Measurements from ENCODE around the gene SCN1B. TPM values are rescaled to one million over a fixed set of nuclear protein-coding genes. Genes with fewer than 3 reads are reported as not detected.
A peak's percentile ranks its signal among the peaks of the same experiment; 100 is the strongest.

SCN1B gene
- total and polyA plus RNA-seq, 2 of the 13 experiments (the other 11 are each of a cell fraction or from before 2014, with no cell fraction given), result 2.7 to 20.1 TPM

GRCh38 chr19:35006342-35006998 lies 23.8 kb upstream of the SCN1B start (continued):
- TF ChIP-seq ZBTB40 (IDR thresholded peaks at IDR 0.05) (no peak), ZBTB40 (CRISPR knock-in tag; IDR thresholded peaks at IDR 0.05) (no peak), ZNF205 (CRISPR knock-in tag; IDR thresholded peaks at IDR 0.05) (peak; percentile 39), JUN (CRISPR knock-in tag; IDR thresholded peaks at IDR 0.05) (0 out of 2 replicates have a peak, but pooled peaks have one; percentile 72), SUZ12 (IDR thresholded peaks at IDR 0.05; ENCODE audit: low read depth, low read length) (no peak), MED13 (CRISPR knock-in tag; IDR thresholded peaks at IDR 0.05) (peak; percentile 42; the same call in 1 of the 2 replicates), HOXD1 (CRISPR knock-in tag; IDR thresholded peaks at IDR 0.05) (peak; percentile 86), CBX1 (IDR thresholded peaks at IDR 0.05; ENCODE audit: low read depth) (no peak), ZNF562 (CRISPR knock-in tag; IDR thresholded peaks at IDR 0.05; ENCODE audit: borderline replicate concordance) (no peak), PPARG (CRISPR knock-in tag; conservative IDR thresholded peaks at IDR 0.05) (peak; percentile 75), XBP1 (CRISPR knock-in tag; IDR thresholded peaks at IDR 0.05) (no peak), ZNF746 (CRISPR knock-in tag; IDR thresholded peaks at IDR 0.05) (peak; percentile 66; the same call in 1 of the 2 replicates), ZNF781 (CRISPR knock-in tag; IDR thresholded peaks at IDR 0.05; ENCODE audit: borderline replicate concordance, not compliant biosample characterization) (no peak), CHD2 (IDR thresholded peaks at IDR 0.05; ENCODE audit: low read depth, low read length) (no peak), KLF9 (CRISPR knock-in tag; IDR thresholded peaks at IDR 0.05; ENCODE audit: low read depth) (no peak), SIX4 (CRISPR knock-in tag; IDR thresholded peaks at IDR 0.05) (peak; percentile 74; the same call in 1 of the 2 replicates)
- TF ChIP-seq, protein P1, sequence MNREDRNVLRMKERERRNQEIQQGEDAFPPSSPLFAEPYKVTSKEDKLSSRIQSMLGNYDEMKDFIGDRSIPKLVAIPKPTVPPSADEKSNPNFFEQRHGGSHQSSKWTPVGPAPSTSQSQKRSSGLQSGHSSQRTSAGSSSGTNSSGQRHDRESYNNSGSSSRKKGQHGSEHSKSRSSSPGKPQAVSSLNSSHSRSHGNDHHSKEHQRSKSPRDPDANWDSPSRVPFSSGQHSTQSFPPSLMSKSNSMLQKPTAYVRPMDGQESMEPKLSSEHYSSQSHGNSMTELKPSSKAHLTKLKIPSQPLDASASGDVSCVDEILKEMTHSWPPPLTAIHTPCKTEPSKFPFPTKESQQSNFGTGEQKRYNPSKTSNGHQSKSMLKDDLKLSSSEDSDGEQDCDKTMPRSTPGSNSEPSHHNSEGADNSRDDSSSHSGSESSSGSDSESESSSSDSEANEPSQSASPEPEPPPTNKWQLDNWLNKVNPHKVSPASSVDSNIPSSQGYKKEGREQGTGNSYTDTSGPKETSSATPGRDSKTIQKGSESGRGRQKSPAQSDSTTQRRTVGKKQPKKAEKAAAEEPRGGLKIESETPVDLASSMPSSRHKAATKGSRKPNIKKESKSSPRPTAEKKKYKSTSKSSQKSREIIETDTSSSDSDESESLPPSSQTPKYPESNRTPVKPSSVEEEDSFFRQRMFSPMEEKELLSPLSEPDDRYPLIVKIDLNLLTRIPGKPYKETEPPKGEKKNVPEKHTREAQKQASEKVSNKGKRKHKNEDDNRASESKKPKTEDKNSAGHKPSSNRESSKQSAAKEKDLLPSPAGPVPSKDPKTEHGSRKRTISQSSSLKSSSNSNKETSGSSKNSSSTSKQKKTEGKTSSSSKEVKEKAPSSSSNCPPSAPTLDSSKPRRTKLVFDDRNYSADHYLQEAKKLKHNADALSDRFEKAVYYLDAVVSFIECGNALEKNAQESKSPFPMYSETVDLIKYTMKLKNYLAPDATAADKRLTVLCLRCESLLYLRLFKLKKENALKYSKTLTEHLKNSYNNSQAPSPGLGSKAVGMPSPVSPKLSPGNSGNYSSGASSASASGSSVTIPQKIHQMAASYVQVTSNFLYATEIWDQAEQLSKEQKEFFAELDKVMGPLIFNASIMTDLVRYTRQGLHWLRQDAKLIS (CRISPR knock-in tag; IDR thresholded peaks at IDR 0.05), result no peak; the same call in 1 of the 2 replicates
- TF ChIP-seq, protein P2, sequence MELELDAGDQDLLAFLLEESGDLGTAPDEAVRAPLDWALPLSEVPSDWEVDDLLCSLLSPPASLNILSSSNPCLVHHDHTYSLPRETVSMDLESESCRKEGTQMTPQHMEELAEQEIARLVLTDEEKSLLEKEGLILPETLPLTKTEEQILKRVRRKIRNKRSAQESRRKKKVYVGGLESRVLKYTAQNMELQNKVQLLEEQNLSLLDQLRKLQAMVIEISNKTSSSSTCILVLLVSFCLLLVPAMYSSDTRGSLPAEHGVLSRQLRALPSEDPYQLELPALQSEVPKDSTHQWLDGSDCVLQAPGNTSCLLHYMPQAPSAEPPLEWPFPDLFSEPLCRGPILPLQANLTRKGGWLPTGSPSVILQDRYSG (CRISPR knock-in tag; IDR thresholded peaks at IDR 0.05), result no peak; the same call in 1 of the 2 replicates
